ENCODE measurements around the gene CDC42BPA. TPM values are rescaled to one million over a fixed set of nuclear protein-coding genes. Genes with fewer than 3 reads are reported as not detected.
"Not testable (repeated sequence)": the region's sequence is repeated elsewhere in the genome, so short reads cannot be mapped to it uniquely, and the experiment has no call there.

Gene CDC42BPA
- total RNA-seq, 1 donor from 2014 or later: 2.5 TPM

DNA sequence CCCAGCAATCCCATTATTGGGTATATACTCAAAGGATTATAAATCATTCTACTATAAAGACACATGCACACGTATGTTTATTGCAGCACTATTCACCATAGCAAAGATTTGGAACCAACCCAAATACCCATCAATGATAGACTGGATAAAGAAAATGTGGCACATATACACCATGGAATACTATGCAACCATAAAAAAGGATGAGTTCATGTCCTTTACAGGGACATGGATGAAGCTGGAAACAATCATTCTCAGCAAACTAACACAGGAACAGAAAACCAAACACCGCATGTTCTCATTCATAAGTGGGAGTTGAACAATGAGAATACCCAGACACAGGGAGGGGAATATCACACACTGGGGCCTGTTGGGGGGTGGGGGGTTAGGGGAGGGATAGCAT lies 318.7 kb downstream of the CDC42BPA start:
- intact Hi-C loops (cut with micrococcal nuclease): not testable (repeated sequence)

DNA sequence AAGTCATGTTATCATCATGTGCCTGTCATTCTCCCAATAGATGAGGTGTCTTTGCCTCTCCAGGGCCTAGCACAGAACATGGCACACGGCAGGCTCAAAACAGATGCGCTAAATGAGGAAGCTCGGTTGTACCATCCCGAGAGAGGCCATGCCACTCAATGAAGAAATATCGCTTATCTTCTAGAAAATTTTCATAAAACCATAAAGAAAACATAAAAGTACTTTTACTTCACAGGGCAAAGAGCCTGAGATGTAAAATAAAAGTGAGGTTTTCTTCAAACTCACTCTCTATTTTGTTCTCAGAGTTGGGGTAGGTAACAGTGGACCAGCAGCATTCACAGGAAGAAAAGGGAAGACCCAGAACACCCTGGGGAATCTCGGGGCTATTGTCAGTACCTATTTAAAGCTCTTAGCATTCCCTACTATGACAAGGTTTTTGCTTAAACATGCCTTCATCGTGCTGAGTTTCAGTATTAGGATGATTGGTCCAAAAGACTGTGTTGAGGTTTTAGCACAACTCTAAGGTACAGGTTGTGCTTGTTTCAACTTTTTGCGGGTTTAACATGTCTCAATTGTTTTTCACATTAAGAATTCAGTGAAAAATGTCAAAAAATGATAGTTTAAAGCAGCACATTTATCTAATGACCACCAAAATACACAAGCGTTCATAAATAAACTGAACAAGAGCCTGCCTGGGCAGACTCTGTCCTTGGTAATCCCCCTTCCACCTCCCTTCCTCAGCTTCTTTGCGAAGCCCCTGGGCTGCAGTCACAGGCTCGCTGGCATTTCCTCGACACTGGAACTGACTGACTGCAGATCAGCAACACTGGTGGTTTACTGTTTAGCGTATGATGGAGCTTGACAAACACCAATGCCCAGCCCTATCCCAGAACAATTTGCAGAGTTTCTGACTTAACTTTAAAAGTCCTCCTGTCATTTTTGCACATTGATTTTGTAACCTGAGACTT lies 322.6 kb downstream of the CDC42BPA start:
- intact Hi-C loops (cut with micrococcal nuclease): no loop called here

DNA sequence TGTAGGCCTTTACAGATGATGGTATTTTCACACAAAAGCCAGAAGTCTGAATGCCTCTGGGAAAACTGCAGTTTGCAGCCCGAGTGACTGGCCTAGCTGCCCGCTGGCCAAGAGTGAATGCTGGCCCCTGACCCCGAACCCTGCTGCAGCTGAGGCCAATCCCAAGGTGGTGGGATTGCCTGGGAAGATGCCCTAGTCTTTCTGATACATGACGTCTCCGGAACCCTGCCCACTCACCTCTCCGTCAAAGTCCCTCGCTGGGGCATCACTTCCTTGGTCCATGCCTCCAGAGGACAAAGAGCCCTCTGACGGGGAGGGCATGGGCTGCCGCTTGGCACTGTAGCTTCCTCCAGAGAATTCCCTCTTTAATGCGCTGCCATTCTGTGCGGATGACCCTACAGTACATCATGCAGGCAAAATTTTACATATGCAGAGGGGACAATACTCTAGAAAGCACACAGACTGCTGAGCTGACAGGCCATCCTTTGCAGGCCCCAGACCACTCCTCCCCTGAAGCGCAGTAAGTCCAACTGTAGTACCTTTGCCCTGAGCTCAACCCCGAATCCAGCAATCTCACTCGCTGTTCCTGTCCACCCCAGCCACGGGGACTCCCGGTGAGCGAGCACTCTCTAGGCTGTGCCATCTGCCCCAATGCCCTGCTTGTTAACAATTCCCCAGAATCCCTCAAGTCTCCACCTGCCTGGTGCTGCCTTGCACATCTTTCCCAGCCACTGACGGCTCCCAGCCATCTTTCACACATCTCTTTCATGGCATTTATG lies 323.5 kb downstream of the CDC42BPA start:
- intact Hi-C loops (cut with micrococcal nuclease): no loop called here

DNA sequence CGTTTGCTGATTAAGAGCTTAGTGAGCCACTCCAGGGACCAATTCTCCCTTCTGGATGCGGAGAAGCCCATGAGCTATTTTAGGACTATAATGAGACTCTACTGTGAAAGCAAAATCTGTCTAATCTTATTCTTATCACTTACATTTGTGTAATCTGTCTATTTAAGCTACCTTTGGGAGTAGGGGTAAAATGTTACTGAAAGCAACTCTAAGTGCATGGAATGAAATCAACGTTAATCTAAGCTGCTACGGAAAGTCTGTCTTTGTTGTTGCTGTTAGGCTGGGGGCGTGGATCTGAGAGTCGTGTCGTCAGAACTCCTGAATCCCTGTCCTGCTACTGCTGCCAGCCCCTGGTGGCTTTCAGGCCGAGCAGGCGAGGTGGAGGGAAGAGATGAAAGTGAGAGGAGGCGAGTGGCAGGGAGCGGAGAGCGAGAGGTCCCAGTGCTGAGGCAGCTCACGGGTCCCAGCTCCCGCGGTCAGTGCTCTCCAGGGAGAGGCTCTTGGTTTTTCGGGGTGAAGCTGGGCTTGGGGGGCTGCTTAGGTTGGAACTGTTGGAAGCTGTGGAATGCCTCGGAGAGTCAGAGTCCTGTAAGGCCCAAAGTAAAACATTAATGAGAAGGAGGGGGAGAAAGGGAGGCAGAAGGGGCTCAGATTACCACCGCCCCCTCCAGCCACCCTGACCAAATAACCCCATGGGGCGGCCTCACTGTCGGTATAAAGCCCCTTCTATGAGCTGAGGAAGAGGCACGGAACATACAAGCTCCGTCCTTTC lies 324.3 kb downstream of the CDC42BPA start:
- intact Hi-C loops (cut with micrococcal nuclease): no loop called here

DNA sequence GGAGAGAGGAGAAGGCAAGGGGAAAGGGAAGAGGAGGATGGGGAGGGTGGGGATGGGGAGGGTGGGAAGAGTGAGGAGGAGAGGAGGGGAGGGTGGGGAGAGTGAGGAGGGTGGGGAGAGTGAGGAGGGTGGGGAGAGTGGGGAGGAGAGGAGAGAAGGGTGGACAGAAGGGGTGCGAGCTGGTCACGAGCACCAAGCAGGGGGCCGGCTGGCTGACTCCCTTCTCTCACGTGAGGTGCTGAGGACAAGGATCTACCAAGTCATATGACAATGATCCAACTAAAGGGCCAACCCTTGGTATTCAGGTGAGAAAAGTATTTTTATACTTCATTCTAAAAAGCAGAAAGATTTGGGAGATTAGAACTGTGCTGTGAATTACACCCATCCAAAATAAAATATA lies 326.4 kb downstream of the CDC42BPA start:
- intact Hi-C loops (cut with micrococcal nuclease): no loop called here

DNA sequence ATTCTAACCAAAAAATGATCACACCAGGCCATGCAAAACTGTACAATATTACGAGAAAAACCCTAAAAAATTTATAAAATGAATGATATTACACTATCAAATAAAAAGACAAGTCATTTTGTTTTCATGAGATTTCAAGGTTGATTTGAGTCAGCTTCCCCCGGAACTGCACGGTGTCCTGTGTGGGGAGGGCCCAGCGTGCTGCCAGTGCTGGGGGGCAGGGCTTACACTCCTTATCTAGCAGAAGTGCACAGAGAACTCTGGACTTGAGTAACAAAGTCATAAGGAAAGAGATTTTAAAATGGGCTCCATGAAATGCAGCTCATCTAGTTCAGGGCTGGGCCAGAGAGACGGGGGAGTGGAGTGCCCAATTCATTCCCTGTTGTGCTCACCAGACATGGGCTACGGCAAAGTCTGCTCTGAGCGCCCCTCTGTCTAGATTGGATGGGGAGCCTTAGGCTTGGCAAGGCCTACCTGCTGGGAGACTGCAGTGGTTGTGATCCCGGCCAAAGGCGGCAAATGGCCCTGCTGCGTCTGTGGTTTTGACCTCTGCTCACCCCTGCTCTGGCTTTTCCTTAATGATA lies 328.1 kb downstream of the CDC42BPA start:
- intact Hi-C loops (cut with micrococcal nuclease): loop anchor here (1.0 kb wide), 1 partner anchor 50 kb away; the partner anchor contains the start of gene COQ8A

DNA sequence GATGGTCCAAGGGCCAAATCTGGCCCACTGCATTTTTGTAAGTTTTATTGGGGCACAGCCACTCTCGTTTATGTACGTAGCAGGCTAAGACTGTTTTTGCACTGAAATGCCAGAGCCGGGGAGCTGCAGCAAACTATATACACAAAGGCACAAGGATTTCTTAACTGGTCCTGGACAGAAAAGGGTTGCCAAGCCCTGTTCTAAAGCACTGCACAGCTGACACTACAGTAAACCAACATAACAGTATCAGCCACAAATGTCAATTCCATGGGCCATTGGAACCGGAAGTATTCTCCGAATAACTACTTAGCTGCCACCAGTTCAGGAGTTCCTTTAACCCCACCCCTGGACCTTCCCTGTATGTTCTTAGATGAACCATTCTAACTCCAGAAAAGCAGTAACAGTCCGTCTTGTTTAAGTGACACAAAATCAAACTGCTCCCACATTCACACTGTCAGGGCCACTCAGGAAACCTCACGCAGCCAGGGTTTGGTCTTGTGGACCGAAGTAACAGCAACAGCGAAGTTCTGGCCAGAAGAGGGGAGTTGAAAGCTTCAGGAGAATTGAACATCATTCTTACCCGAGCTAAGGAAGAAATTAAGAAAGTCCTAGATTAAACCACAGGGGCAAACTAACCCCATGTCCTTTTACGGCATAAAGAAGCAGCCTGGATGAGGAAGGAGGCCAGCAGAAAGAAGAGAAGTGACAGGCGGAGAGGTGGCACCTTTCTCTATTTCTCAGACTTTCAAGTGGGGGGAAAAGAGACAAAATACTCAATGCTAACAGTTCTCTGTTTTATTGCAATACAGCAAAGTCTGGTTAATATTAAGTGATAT lies 329.0 kb downstream of the CDC42BPA start:
- intact Hi-C loops (cut with micrococcal nuclease): no loop called here

DNA sequence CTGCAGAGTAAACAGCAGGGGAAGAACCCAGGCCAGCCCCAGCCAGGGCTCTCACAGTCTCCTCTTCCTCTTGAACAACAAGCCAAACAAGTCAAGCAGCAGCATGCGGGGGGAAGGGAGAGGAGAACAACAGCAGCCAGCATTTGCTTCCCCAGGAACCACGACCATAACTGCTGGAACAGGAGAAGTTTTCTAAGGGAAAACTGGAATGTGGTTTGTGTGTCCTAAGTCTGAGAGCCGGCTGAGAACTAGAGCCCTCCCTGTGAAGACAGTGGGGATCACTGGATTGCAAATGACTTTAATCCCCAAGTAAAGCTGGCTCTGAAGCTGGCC lies 330.0 kb downstream of the CDC42BPA start:
- intact Hi-C loops (cut with micrococcal nuclease): no loop called here

DNA sequence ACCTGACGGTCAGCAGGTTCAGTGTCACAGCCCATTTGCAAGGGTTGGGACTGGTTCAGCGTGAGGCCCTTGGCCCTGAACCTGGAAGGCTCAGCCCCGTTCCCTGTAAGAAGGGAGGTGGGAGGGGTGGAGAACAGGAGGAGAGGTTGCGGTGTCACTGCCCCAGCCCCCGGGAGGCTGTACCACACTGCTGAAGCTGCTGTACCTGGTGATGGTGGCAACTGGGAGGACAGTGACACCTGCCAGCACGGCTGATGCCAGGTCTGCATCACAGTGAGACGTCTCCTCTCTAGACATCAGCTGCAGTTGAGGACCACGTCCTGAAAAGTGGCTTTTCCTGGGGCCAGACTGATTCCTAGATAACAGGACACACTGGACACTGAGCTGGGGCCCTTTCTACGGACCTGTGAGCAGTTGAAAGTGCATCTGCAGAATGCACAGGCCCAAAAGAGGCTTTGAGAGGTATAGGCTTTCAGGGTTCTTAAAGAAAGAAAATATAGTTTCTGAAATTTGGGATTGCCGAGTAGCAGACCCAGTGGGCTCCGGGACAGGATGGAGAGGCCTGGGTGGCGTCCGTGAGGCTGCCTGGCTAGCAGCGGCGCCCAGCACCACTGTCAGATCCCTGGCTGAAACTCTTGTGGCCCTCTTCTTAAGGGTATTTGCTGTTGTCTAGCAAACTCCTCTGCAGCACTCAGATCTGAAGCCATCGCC lies 330.5 kb downstream of the CDC42BPA start:
- intact Hi-C loops (cut with micrococcal nuclease): no loop called here

DNA sequence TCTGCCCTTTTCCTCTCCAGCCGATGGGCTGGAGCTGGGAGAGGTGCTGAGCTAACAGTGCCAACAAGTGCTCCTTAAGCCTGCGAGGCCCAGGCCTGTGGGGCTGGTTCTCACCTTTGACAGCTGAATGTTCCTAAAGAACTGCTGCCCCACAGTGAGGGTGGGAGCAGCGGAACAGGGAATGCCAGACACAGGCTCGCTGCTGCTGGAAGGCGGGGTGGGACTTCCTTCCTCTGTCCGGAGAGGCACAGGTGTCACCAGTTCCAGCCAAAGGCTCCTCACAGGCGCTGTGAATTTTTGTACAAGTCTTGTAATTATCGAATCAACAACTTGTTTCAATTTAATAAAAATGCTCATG lies 331.1 kb downstream of the CDC42BPA start:
- intact Hi-C loops (cut with micrococcal nuclease): no loop called here

DNA sequence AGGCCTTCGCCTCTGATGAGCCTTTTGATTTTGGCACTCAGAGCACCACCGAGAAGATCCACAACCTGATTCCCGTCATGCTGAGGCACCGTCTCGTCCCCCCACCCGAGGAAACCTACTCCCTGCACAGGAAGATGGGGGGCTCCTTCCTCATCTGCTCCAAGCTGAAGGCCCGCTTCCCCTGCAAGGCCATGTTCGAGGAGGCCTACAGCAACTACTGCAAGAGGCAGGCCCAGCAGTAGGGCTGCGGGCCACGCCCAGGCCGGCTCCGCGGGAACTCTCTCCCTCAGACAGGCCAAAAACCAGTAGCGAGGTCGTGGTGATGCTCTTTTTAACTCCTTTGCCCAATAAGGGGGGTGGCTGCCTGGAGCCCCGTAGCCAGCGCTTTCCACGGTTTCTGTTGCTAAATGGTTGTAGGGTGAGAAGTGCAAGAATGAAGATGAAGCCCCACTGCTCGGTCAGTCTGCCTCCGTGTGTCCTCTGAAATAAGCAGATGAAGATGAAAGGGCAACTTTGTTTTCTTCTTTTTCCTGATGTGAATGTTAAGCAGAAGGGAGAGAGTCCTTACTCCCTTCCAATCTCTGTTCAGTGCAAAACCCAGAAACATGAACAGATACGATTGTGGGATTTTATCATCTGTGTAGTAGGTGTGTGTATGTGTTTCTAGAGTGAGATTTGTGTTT lies 331.7 kb downstream of the CDC42BPA start:
- intact Hi-C loops (cut with micrococcal nuclease): no loop called here

DNA sequence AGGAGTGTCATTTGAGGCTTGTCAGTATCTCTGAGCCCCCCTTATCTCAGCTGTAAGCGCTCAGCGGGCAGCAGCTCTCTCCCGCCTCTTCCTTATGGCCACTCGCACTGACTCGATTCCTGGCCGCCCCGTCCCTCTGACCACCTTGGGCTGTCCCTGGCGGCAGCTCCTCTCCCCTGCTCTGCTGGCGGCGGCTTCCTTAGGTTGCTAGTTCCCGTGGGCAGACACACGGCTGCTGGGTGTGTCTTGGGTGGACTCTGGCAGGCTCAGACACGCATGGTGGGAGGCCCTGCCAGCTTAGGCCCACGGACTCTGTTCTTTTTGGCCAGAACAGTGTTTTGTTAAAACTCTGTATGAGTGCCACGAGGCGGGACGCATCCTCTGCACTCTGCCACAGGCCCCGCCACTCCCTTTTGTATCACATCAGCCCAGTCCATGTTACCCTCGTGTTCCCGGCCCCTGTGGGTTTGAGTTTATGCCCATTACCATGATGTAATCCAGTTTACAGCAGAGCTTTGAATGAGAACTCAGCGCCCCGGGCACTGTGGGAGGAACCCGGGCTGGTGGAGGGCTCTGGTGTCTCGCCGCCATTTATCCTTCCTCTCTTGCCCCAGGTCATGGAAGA lies 332.3 kb downstream of the CDC42BPA start:
- intact Hi-C loops (cut with micrococcal nuclease): no loop called here

DNA sequence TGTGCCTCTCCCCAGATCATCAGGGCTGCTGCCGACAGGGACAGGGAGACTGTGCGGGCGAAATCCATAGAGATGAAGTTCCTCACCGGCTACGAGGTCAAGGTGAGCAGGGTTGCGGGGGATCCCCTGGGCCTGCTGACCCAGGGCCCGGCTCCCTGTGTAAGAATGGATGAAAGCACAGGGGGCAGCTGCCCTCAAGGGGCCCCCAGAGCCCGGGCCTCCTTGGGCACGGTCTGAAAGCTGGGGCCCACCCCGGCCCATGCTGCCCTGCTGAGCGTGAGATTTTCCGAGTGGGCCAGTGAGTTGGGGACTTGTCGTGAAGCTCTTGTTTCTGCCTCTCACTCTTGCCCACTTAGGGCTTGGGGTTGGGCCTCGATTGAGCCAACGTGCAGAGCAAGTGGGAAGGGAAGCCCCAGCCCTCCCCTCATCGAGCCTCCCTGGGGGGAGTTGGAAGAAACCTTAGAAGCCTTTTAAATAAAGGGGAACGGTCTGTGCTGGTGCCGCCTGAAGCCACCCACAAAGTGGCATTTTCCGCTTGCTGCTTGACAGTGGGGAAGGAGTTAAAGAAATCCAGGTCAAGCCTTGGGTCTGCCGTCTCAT lies 333.0 kb downstream of the CDC42BPA start:
- intact Hi-C loops (cut with micrococcal nuclease): no loop called here

DNA sequence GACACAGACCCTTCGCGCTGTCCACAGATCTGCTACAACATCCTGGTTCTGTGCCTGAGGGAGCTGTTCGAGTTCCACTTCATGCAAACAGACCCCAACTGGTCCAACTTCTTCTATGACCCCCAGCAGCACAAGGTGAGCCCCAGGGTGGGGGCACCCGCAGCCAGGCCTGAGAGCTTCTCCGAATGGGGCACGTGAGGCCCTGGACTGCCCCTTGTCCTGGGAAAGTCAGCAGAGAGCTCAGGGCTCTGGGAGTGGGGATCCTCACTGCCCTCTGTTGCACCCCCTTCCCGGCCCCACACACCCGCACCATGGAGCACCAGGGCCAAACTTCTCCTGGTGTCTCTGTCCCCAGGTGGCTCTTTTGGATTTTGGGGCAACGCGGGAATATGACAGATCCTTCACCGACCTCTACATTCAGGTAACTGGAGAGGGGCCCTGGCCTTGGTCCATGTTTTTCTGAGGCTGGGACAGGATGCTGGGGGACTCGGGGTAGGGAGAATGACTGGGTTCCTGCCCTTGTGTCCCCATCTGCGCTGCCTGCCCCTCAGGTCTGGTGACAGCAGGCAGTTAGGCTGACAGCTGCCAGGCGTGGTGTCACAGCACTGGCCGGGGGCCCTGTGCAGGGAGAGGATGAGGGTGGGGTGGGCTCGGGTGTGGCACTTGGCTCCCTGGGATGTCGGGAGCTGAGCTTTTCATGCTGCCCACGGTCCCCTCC lies 333.6 kb downstream of the CDC42BPA start:
- intact Hi-C loops (cut with micrococcal nuclease): no loop called here

DNA sequence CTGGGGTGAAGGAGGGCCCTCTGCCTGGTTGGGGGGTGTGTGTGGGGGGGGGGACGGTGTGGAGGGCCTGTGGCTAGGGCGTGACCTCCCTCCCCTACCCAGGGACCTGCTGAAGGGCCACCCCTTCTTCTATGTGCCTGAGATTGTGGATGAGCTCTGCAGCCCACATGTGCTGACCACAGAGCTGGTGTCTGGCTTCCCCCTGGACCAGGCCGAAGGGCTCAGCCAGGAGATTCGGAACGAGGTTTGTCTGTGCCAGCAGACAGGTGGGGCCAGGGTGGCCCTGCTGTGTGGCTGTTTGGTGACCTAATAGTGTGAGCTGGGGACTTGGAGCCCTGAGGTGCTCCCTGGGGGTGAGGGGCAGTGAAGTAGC lies 334.3 kb downstream of the CDC42BPA start:
- intact Hi-C loops (cut with micrococcal nuclease): no loop called here

DNA sequence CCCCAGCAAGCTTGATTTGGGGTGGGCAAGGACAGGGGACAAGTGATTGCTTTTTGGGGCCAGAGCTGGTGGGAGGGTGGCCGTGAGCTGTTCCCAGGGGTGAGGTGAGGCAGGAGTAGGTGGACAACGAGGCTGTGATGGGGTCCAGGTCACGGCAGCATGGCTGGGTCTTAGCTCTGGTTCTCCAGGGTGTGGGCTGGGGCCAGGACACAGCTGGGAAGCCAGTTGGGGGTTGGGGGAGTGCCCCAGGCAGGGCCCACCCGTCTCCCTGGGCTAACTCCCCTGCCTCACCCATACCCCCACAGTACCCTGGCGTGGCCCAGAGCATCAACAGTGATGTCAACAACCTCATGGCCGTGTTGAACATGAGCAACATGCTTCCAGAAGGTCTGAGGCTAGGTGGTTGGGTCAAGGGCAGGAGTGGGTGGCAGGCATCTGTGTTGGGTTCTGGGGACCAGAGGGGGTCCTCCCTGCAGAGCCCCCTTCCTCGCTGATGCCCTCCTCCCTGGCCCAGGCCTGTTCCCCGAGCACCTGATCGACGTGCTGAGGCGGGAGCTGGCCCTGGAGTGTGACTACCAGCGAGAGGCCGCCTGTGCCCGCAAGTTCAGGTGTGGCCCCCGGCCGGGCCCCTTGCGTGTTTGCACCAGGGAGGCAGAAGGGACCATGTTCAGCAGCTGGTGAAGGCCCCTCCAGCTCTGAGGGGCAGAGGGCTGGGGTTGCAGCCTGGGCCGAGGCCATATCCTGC lies 334.9 kb downstream of the CDC42BPA start:
- intact Hi-C loops (cut with micrococcal nuclease): no loop called here
